Measurements from ENCODE around the gene ARSG.

DNA sequence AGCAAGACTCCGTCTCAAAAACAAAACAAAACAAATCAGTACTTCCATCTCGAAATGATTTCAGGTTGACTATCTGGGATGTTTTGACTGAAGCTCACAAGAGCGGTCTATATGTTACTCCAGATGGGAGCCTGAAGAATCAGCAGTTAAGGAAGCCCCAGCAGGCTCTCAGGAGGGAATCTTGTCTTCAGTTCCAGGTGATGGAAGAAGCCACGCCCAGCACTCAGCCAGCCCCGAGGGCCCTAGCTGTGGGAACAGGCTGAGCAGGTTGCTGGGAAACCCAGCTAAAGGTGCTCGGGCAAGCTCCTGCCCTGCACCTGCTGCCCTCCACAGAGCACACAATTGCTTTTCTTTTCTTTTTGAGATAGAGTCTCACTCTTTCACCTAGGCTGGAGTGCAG, 133.6 kb downstream of the ARSG start:
- no peak for TF ChIP-seq EZH2 (IDR thresholded peaks at IDR 0.05; ENCODE audit: borderline replicate concordance, insufficient read depth, low read length, poor library complexity, severe bottlenecking)
- TF ChIP-seq, protein P1, sequence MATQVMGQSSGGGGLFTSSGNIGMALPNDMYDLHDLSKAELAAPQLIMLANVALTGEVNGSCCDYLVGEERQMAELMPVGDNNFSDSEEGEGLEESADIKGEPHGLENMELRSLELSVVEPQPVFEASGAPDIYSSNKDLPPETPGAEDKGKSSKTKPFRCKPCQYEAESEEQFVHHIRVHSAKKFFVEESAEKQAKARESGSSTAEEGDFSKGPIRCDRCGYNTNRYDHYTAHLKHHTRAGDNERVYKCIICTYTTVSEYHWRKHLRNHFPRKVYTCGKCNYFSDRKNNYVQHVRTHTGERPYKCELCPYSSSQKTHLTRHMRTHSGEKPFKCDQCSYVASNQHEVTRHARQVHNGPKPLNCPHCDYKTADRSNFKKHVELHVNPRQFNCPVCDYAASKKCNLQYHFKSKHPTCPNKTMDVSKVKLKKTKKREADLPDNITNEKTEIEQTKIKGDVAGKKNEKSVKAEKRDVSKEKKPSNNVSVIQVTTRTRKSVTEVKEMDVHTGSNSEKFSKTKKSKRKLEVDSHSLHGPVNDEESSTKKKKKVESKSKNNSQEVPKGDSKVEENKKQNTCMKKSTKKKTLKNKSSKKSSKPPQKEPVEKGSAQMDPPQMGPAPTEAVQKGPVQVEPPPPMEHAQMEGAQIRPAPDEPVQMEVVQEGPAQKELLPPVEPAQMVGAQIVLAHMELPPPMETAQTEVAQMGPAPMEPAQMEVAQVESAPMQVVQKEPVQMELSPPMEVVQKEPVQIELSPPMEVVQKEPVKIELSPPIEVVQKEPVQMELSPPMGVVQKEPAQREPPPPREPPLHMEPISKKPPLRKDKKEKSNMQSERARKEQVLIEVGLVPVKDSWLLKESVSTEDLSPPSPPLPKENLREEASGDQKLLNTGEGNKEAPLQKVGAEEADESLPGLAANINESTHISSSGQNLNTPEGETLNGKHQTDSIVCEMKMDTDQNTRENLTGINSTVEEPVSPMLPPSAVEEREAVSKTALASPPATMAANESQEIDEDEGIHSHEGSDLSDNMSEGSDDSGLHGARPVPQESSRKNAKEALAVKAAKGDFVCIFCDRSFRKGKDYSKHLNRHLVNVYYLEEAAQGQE (IDR thresholded peaks at IDR 0.05; ENCODE audit: borderline replicate concordance), result no peak
- TF ChIP-seq POLR2AphosphoS5 (IDR thresholded peaks at IDR 0.05), result no peak
- TF ChIP-seq CTCF (IDR thresholded peaks at IDR 0.05; ENCODE audit: poor library complexity, severe bottlenecking), result no peak
- TF ChIP-seq MXI1 (conservative IDR thresholded peaks at IDR 0.05; ENCODE audit: poor library complexity, severe bottlenecking), result no peak
- no peak for TF ChIP-seq EP300 (conservative IDR thresholded peaks at IDR 0.05; ENCODE audit: poor library complexity, severe bottlenecking)
- TF ChIP-seq RAD21 (conservative IDR thresholded peaks at IDR 0.05), result no peak
- TF ChIP-seq TAF1 (IDR thresholded peaks at IDR 0.05; ENCODE audit: low read depth), result no peak
